HG03108 (cell line): ENCODE data around the gene HMGN3.
"Not testable (repeated sequence)": the region's sequence is repeated elsewhere in the genome, so short reads cannot be mapped to it uniquely, and the experiment has no call there.

Source experiments
- ATAC-seq: cut with Tn5 transposase; IDR thresholded peaks from one replicate; pipeline ENCODE4 v1.9.1; 2021; ENCODE audit warnings: moderate library complexity; ENCODE audit not compliant: unreplicated experiment

Gene HMGN3

DNA sequence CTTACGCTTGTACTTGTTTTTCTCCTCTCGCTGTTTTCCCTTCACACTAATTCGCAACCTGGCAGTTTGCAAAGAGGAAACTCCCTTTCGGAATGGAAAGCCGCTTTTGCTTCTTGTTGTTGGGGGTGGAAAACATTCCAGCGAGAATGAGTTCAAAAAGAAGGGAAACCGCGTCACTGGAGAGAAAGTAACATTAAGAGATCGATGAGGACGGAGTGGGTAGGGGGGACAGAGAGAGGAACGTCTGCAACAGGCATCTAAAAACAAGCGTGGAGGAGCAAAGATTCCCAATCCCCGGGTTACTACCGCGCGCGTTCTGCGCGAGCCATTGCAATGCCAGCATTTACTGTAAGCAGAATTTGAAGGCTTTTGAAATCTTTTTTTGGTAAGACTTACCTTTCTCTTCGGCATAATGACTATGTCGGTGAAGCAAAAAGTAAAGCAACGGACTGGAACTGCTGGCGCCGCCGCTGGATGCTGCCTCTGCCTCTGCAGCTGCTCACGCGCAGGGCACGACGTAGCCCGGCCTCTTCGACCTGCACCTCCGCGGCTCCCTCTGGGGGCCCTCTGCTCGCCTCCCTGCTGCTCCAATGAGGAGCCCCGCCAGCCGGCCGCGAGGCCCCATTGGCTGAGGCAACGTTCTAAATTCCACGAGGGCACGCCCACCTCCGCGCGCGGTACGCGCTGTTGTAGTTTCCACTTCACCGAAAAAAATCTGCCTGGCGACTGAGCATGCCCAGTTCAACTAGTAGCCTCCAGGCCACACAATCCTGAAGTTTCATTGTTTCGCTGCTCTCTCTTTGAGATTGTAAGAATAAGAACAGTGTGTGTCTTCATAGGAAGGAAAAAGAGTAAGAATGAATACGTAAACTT is at the start of gene HMGN3:
TSS of gene HMGN3 (minus strand) at position 533 of the 873 bp plus-strand sequence.
- ATAC-seq, result peak; percentile 87

DNA sequence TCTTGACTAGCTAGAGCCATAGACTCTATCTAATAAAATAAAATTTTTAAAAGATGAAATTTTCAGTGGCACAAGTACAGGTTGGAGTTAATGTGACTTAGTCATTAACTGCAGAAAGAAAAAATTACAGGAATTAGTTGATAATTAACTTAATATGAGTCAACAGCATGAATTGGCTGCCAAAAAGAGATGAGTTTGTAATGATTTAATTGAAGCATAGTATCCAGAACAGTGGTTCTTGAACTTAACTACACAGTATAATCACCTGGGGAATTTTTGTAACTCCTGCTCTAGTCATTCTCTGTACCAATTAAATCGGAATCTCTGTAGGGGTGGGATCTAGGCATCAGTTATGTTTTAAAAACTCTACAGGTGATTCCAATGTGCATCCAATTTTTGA is 46.3 kb upstream of the HMGN3 start:
- no peak for ATAC-seq

DNA sequence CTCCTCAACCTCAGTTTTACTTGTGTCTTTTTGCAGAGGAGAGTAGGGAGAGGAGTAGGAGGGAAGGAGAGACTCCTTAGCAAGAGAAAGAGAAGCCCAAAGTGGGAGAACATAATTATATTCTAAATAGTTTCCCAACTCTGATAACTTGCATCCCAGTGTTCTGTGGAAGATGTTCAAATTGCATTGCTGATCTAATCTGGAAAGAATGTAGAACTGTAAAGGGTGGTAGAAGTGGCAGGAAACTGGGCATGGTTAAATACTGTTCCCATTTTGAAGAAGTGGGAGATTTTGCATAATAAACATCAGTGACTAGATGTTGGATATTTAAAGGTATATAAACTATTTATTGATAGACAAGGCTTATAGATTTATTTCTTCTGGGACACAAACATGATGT is 42.6 kb upstream of the HMGN3 start:
- ATAC-seq, result no peak

DNA sequence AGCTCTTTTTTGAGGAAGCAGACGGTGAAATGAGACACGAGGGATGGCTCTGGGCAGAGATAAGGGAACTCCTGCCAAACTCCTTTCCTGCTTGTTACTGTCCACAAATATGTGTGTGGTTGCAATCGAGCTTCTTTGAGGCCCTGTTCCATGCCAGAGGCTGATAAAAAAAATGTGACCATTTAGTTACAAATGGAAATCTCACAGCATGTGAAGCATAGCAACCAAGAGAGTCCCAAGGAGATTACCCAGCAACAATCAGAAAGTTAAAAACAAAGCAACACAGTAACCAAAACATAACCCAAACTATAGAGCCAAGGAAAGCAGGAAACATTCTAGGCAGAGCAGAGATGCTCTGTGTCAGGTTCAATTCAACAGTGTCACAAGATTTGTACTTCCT is 35.4 kb upstream of the HMGN3 start:
- no peak for ATAC-seq

DNA sequence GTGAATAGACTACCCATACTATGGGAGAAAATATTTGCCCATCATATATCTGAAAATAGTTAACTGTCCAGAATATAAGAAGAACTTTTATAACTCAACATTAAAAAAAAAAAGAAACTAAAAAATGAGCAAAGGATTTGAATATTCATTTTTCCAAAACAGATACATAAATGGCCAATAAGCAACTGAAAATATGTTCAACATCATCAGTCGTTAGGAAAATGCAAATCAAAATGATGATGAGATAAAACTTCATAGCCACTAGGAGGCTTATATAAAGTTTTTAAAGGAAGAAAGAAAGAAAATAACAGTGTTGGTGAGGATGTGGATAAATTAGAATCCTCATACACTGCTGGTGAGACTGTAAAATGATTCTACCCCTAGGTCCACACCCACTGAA is 32.6 kb upstream of the HMGN3 start:
- ATAC-seq, result no peak

DNA sequence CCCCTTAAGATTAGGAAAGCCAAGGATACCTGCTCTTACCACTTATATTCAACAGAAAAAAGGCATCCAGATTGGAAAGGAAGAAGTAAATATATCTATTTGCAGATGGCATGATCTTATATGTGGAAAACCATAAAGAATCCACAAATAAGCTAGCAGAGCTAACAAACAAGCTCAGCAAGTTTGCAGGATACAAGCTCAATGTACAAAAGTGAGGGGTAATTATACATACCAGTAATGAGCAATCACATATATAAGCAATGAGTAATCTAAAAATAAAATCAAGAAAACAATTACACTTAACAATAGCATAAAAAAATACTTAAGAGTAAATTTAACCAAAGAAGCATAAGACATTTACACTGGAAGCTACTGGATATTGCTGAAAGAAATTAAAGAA is 31.6 kb upstream of the HMGN3 start:
- no peak for ATAC-seq

DNA sequence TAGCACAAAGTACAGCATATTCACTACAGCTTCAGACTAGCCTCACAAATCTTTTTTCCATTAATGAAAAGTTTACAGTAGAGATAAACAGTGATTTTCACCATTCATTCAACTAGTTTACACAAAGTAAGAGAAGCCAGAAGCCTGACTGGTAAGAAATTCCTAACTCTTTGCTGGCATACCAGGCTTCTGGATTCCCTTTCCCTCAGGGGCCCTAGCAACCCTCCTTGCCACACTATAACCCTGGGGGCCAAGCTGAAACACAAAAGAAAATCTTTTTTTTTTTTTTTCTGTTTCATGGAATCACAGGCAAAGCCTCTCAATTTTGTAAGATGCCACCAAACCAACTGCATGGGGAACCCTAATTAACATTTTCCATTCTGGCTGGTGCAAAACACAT is 28.9 kb upstream of the HMGN3 start:
- no peak for ATAC-seq

DNA sequence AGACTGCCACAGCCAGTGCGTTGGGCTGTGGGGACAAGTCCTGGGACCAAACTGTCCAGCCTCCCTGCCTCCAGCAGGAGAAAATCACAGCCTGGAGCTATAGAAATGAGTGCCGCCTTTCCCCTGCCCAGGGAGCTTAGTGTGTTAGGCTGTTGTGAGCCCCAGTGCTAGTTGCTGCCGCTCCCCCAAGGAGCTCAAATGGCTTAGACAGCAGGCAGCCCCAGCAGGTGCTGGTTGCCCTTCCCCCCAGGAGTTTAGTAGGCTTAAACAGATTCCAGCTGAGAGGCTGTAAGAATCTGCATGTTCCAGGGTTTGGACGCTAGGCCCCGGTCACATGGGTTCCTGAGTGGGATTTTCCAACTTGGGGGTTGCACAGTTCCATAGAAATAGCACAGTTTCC is 27.2 kb upstream of the HMGN3 start:
- ATAC-seq, result no peak

DNA sequence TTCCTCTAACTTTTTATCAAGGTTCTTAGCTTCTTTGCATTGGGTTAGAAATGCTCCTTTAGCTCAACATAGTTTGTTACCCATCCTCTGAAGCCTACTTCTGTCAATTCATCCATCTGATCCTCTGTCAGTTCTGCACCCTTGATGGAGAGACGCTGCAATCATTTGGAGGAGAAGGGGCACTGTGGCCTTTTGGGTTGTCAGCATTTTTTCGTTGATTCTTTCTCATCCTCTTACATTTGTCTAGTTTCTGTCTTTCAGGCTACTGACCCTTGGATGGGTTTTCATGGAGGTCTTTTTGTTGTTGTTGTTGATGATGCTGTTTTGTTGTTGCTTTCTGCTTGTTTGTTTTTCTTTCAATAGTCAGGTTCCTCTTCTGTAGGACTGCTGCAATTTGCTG is 26.3 kb upstream of the HMGN3 start:
- ATAC-seq, result no peak

DNA sequence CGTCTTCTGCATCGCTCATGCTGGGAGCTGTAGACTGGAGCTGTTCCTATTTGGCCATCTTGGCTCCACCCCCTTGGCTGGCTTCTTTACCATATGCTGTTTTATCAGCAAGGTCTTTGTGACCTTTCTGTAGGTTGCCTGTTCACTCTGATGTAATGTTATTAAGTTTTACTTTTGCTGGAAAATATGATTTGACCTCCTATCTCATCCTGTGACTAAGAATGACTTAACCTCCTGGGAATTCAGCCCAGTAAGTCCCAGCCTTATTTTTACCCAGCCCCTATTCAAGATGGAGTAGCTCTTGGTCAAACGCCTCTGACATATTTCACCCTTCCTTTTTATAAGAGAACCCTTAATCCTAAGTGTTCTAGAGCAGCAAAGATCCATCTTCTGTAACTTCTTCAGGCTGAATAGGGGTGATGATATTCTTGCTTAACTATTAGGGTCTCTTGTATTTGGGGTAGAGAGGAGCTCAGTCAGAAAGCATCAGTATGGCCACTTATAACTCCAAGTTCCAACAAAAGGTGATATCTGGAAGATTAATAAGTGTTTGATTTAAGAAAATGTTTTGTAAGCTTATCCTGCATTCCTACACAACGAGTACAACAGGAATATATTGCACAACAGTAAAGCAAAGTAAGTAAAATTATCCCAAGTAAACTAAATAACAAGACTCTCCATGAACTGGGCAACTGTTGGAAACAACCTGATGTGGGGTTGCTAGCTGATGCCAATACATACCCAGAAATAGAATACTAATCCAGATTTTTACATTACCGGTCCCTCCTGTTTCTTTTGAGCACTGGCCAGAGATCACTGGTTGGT is 23.1 kb upstream of the HMGN3 start:
- ATAC-seq, result no peak

DNA sequence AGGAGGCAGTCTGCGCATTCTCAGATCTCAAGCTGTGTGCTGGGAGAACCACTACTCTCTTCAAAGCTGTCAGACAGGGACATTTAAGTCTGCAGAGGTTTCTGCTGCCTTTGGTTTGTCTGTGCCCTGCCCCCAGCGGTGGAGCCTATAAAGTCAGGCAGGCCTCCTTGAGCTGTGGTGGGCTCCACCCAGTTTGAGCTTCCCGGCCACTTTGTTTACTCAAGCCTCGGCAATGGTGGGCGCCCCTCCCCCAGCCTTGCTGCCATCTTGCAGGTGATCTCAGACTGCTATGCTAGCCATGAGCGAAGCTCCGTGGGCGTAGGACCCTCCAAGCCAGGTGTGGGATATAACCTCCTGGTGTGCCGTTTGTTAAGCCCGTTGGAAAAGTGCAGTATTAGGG is 22.3 kb upstream of the HMGN3 start:
- ATAC-seq, result not testable (repeated sequence)

DNA sequence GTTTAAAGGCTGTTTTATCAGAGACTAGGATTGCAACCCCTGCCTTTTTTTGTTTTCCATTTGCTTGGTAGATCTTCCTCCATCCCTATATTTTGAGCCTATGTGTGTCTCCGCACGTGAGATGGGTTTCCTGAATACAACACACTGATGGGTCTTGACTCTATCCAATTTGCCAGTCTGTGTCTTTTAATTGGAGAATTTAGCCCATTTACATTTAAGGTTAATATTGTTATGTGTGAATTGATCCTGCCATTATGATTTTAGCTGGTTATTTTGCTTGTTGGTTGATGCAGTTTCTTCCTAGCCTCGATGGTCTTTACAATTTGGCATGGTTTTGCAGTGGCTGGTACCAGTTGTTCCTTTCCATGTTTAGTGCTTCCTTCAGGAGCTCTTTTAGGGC is 20.6 kb upstream of the HMGN3 start:
- ATAC-seq, result not testable (repeated sequence)

DNA sequence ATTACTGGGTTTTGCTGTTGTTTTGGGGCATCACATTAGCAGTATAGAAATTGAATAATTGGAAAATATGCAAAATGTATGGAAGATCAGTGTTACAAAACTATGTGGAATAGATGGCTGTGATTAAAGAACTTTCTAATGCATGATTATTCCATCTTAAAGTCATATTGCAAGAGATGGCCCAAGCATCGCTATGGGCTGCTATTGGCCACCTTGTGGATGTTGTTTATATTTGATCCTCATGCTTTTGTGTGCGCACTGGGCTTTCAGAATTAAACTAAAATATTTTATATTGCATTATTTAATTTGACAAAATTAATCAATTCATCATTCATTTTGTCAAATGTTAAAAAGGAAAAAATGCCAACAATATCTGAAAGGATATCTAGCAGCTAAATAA is 16.1 kb upstream of the HMGN3 start:
- no peak for ATAC-seq

DNA sequence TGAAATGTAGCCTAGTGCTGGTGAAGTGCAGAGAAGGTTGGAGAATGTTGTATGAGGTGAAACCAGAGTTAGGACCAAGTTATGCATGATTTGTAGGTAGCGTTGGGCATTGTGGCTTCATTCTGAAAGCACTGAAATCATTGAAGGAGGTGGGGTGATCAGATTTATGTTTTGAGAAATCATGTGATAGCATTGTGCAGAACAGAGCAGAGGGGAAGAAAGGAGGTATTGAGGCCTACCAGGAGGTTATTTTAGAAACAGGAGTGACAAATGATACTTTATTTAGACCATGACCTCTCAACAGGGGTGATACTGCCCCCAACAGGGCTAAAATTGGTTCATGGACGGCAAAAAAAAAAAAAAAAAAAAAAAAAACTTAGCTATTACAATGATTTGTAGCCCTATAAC is 15.6 kb upstream of the HMGN3 start:
- ATAC-seq, result peak; percentile 61

DNA sequence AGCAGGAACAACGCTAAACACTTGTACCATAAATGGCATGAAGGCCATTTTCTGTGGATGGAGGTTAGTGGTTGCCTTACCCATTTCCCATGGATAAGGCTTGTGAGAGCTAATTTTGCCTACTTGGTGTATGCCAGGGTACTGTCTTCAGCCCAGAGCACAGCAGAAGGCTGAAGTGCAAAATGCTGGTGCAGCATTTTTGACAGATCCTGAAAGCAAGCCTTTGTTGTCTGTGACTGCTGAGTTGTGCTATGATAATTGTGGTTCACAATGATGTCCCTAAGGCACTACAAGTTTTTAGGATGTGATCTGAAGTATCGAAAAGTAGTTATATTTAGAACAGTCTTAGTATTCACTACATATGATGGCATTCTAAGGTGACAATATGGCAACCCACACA is 14.7 kb upstream of the HMGN3 start:
- no peak for ATAC-seq

DNA sequence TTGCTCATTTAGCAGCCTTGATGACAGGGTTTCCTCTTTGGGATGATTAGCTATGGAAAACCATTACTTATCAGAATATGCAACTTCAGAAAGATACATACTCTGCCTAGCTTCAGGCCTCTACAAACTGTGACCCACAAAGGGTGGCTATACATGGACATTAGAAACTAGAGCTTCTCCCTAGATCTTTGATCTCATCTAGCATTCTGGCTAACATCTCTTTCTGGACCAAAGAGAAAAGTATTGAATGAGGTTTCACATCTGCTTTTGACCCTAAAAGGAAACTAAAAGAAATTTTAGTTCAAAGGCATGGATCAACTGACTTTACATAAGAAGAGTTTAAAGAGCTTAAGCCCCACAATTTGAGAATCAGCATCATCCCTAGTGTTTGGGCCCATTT is 12.4 kb upstream of the HMGN3 start:
- ATAC-seq, result peak; percentile 53

DNA sequence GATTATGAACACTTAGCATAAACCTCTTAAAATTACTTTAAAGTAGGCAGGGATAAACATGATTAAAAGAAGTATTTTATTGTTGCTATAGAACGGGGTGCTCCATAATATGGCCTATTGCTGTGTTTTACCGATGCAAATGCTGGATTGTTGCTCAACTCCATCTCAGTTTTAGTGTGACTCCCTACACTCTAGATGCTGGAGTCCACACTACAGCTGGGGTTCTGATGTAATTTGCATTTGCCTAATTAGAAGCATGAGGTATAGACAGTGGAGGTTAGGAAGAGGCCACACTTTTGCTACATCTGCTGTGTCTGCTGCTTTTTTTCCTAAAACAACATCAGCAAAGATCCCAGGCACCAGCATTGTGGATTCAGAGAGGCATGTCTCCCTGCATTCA is 6.7 kb upstream of the HMGN3 start:
- no peak for ATAC-seq

DNA sequence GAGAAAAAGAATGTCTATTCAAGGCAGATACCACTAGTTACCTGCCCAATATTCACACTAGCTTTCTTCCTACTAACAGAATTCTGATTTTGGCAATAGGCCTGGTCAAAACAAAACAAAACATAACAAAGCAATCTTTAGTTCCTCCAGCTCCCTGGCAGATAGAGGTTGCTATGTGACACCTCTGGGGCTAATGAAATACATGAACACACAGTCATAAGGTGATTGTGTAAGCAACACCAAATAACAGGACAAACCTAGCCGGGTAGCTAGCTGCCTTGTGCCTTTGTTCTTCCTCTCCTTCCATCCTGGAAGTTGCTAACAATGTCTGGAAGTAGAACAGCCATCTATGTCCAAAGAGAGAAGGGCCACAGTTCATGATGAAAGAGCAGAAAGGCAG is 6.0 kb upstream of the HMGN3 start:
- ATAC-seq, result no peak

DNA sequence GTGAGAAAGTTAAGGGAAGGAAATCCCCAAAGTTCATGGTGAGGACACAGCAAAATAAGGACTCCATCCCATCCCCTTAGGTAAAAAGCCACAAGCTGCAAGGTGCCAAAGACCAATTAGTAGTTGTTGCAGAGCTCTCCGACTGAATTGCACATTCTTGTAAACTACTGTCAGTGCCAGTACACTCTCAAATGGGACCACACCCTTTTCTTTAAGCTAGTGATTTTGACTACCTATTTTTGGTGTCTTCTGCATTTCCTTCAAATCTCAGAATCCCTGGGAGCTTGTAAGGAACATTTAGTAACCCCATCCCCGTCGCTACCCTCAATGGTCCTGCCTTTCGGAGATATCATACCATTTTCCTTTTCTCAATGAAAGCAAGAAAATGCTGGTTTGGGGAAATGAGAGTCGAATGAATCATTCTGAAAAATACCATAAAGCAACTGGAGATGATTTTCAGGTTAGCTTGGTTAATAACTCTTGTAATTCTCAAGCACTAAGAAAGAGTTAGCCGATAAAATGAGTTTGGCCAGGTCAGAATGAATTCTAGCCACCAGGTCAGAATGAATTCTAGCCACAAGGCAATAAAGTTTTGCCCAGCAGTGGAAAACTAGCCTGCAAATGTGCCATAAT is 5.2 kb upstream of the HMGN3 start:
- peak; percentile 78 for ATAC-seq

DNA sequence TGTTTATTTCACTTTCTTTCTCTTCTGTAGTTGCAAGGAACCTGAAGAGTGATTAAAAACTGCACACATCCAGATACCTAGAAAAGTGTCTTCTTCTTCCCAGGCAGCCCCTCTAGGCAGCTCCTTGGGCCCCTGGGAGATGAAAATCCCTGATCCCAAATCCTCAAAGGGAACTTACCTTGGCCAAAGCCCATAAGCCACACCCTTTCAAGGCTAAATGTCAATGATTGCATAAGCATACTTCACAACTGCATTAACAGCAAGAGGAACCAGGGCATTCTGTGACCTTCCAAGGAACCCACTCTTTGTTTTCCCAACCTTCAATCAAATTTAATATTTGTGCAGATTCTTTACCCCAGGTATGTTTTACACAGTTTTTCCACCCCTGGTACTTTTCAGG is 4.4 kb upstream of the HMGN3 start:
- no peak for ATAC-seq

DNA sequence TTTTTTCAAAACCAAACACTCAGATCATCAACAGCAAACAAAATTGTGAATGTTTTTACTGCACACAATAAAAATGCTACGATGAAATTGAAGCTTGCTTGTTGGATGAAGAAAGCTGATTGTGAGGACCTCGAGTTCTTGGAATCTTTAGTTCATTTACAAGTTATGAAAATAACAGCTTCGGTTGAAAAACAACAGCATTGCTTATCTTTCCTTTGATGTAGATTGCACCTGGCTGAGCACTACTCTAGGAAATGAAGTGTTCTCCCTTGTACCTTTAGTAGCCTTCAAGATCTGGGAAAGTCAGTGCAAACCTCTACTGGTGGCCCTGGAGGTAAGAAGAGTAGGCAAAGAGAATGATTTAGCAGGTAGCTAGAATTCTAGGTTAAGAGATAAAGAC is 2.2 kb upstream of the HMGN3 start:
- no peak for ATAC-seq
